A549 (cell line): Measurements from ENCODE around the gene TARM1. TPM values are rescaled to one million over a fixed set of nuclear protein-coding genes. Genes with fewer than 3 reads are reported as not detected.

Experiments
- ATAC-seq, 2 experiments: fragments of 200-7000 bp in 1 of 2; fragments of >200 bp in 1 of 2; cut with Nextera tagmentation in 1 of 2; cut with Tn5 transposase in 1 of 2; 3 replicates each; pipeline versions ENCODE4 v1.8.0 to v1.9.1; 2018 to 2020; ENCODE audit warnings: mild to moderate bottlenecking in 1 of 2, moderate library complexity in 1 of 2
- CTCF ChIA-PET: fragments of 300-600 bp; sonication (Branson Sonifier 250); formaldehyde crosslinking; extraction: SDS; loops from one replicate; lab custom pipeline; 2021; ENCODE audit warnings: antibody characterized with exemption, inconsistent platforms; lab: Yijun Ruan, JAX
- POLR2A ChIA-PET: fragments of 350-600 bp; formaldehyde crosslinking; extraction: SDS; loops from one replicate; lab custom pipeline; 2021; ENCODE audit warnings: antibody characterized with exemption, inconsistent platforms; lab: Yijun Ruan, JAX
- DNase-seq, 2 experiments: peaks; one replicate each; pipeline versions ENCODE4 v3.0.0 to v3.0.0-alpha.2; 2011 to 2016; ENCODE audit warnings: low read depth in 1 of 2, low spot score in 1 of 2
- FAIRE-seq: peaks from 2 replicates; lab custom pipeline; 2011; peaks lifted over from hg19 to GRCh38; lab: Jason Lieb, UNC
- H3K27ac ChIP-seq, 2 experiments: fragments of >200 bp; sonication (Bioruptor Twin); formaldehyde crosslinking; 3 replicates each; pipeline ENCODE4 v1.5.1; 2016 to 2017
- H3K4me1 ChIP-seq: fragments of >200 bp; sonication (Bioruptor Twin); formaldehyde crosslinking; 3 replicates; pipeline ENCODE4 v1.6.1; 2016
- H3K4me2 ChIP-seq: fragments of >200 bp; sonication (Bioruptor Twin); formaldehyde crosslinking; 3 replicates; pipeline ENCODE4 v1.6.1; 2016
- H3K4me3 ChIP-seq: fragments of >200 bp; sonication (Bioruptor Twin); formaldehyde crosslinking; 3 replicates; pipeline ENCODE4 v1.5.1; 2016
- H3K9me3 ChIP-seq: fragments of >200 bp; sonication (Bioruptor Twin); formaldehyde crosslinking; 3 replicates; pipeline ENCODE4 v1.6.1; 2016
- BCL3 ChIP-seq: fragments of >200 bp; sonication (Bioruptor Twin); formaldehyde crosslinking; IDR thresholded peaks from 3 replicates; pipeline ENCODE4 v1.6.1; 2016
- CBX8 ChIP-seq: fragments of 200-600 bp; sonication (generic); IDR thresholded peaks from 2 replicates; pipeline ENCODE4 v1.6.1; 2016
- CHD4 ChIP-seq: fragments of 200-600 bp; sonication (generic); IDR thresholded peaks from 2 replicates; pipeline ENCODE4 v1.6.1; 2016; ENCODE audit warnings: antibody characterized with exemption, mild to moderate bottlenecking, borderline replicate concordance
- CTCF ChIP-seq: fragments of >200 bp; sonication (Bioruptor Twin); formaldehyde crosslinking; IDR thresholded peaks from 3 replicates; pipeline ENCODE4 v1.5.1; 2016
- E2F6 ChIP-seq: IDR thresholded peaks from 2 replicates; pipeline ENCODE4 v1.6.1; 2012; ENCODE audit warnings: low read depth, borderline replicate concordance
- EHMT2 ChIP-seq: fragments of 200-600 bp; sonication (generic); IDR thresholded peaks from 2 replicates; pipeline ENCODE4 v1.6.1; 2016; ENCODE audit warnings: antibody characterized with exemption, low read depth, mild to moderate bottlenecking, moderate library complexity
- GATA3 ChIP-seq: IDR thresholded peaks from 2 replicates; pipeline ENCODE4 v1.6.1; 2012; ENCODE audit warnings: borderline replicate concordance
- HDAC2 ChIP-seq: fragments of 200-600 bp; sonication (generic); IDR thresholded peaks from 2 replicates; pipeline ENCODE4 v1.6.1; 2016
- HES2 ChIP-seq: fragments of >200 bp; sonication (Bioruptor Twin); formaldehyde crosslinking; IDR thresholded peaks from 2 replicates; pipeline ENCODE4 v1.6.1; 2016
- MYC ChIP-seq: IDR thresholded peaks from 2 replicates; pipeline ENCODE4 v1.6.1; 2012; ENCODE audit warnings: mild to moderate bottlenecking, inconsistent platforms, low read length, improper control_type of control experiment, borderline replicate concordance
- NFE2L2 ChIP-seq: fragments of 150-350 bp; conservative IDR thresholded peaks from 2 replicates; pipeline ENCODE4 v1.6.1; 2014; ENCODE audit warnings: low read length
- PHF8 ChIP-seq: fragments of 200-600 bp; sonication (generic); IDR thresholded peaks from 2 replicates; pipeline ENCODE4 v1.6.1; 2016; ENCODE audit warnings: low read depth, mild to moderate bottlenecking, antibody characterized with exemption, moderate library complexity, borderline replicate concordance
- RAD21 ChIP-seq, 2 experiments: fragments of >200 bp in 1 of 2; sonication (Bioruptor Twin) in 1 of 2; formaldehyde crosslinking in 1 of 2; IDR thresholded peaks in 1 of 2; conservative IDR thresholded peaks in 1 of 2; 2 replicates in 1 of 2; 3 replicates in 1 of 2; pipeline ENCODE4 v1.6.1; 2012 to 2018; ENCODE audit warnings: inconsistent platforms in 1 of 2
- SMC3 ChIP-seq: fragments of >200 bp; sonication (Bioruptor Twin); formaldehyde crosslinking; IDR thresholded peaks from 3 replicates; pipeline ENCODE4 v1.6.1; 2018; ENCODE audit warnings: inconsistent platforms
- TP53 ChIP-seq: fragments of 250-450 bp; sonication (Bioruptor Pico); IDR thresholded peaks from 2 replicates; pipeline ENCODE4 v1.5.0; 2021; ENCODE audit warnings: mild to moderate bottlenecking, moderate library complexity
- ZNF302 ChIP-seq: fragments of 250-450 bp; sonication (Bioruptor Pico); IDR thresholded peaks from 2 replicates; pipeline ENCODE4 v1.9.0; 2021; ENCODE audit warnings: inconsistent platforms, mild to moderate bottlenecking, moderate library complexity
- ZSCAN20 ChIP-seq: fragments of 250-450 bp; sonication (Bioruptor Pico); IDR thresholded peaks from 2 replicates; pipeline ENCODE4 v1.8.0; 2022; ENCODE audit warnings: mild to moderate bottlenecking, moderate library complexity
- WGBS: methylation state at CpG from one replicate; pipeline ENCODE4 v1.1.6; 2017; ENCODE audit errors: missing lambda C conversion rate; 5-methylcytosine and 5-hydroxymethylcytosine counted together
- polyA plus RNA-seq, 4 experiments: library from polyadenylated mRNA; depleted of rRNA in 3 of 4; stranded (reverse); fragments of >200 nt; fragmentation: RNase III in 1 of 4; extraction: RNeasy Plus Mini Kit Qiagen cat#74134 plus additional on column Dnase treatment in 1 of 4; gene quantifications; 2 replicates in 3 of 4; 3 replicates in 1 of 4; pipeline ENCODE4 v1.2.3, GENCODE V29; 2011 to 2017

Gene TARM1
- polyA plus RNA-seq, 2 of the 4 experiments (the other 2 are of a cell fraction): not detected

GRCh38 chr19:54030895-54031586, 50.1 kb downstream of the TARM1 start (continued):
- TF ChIP-seq CTCF (peak; percentile 55; the same call in 2 of the 3 replicates), HES2 (no peak), GATA3 (no peak), NFE2L2 (no peak)
- TF ChIP-seq, all 56 proteins: peak for 4

GRCh38 chr19:54029930-54030490, 51.2 kb downstream of the TARM1 start:
- H3K4me2 ChIP-seq: no peak overlapping the region
- POLR2A ChIA-PET: interaction anchor here (0.5 to 1.1 kb wide), 4 partner anchors 9 to 239 kb away, joined by 3 to 7 read pairs (median 4); no protein-coding TSS in a partner anchor

GRCh38 chr19:54029301-54029700, 51.9 kb downstream of the TARM1 start:
- Histone ChIP-seq H3K27ac (peak overlapping the region in 1 of 2 experiments; percentile 32; a peak in 2 of 6 replicates), H3K9me3 (peaks cover 3% of the 10 kb centered on the region; the same call in 1 of the 3 replicates), H3K4me3 (no peak overlapping the region), H3K4me1 (no peaks in the 10 kb centered on the region), H3K4me2 (no peak overlapping the region)
- CTCF ChIA-PET: interaction anchor here (0.6 to 8.2 kb wide), 44 partner anchors 9 to 239 kb away, joined by 3 to 148 read pairs (median 5); partner anchors contain the start of genes CACNG7, OSCAR and PRKCG
- TF ChIP-seq EHMT2 (no peak), CBX8 (no peak), ZNF302 (CRISPR knock-in tag) (no peak), TP53 (no peak)
- DNase-seq: no peak
- POLR2A ChIA-PET: interaction anchor here (0.5 to 1.1 kb wide), 2 partner anchors 10 to 48 kb away, joined by 3 to 7 read pairs; no protein-coding TSS in a partner anchor
- no peak for ATAC-seq
- WGBS: 74% methylated on average over 3 of the region's 3 CpGs
- FAIRE-seq: no peak

More at GRCh38 chr19:54029930-54030490, 51.2 kb downstream of the TARM1 start:
- Histone ChIP-seq H3K27ac (peak overlapping the region in 1 of 2 experiments; percentile 32; a peak in 2 of 6 replicates), H3K4me3 (no peak overlapping the region)
- TF ChIP-seq CTCF (peak; percentile 91), ZSCAN20 (CRISPR knock-in tag) (no peak), RAD21 (conservative IDR thresholded peaks at IDR 0.05 in 1 of 2, IDR thresholded peaks at IDR 0.05 in 1 of 2) (peak; percentile 90 to 92), CHD4 (no peak), HDAC2 (no peak), SMC3 (peak; percentile 89)
- TF ChIP-seq, all 56 proteins: peak for 3
- 31% methylated on average over 9 of the region's 9 CpGs for WGBS
- no peaks in the 10 kb centered on the region for H3K9me3 ChIP-seq
- CTCF ChIA-PET: interaction anchor here (0.6 to 8.2 kb wide), 56 partner anchors 8 to 239 kb away, joined by 3 to 148 read pairs (median 5); partner anchors contain the start of genes CACNG7, OSCAR and PRKCG
- H3K4me1 ChIP-seq: no peaks in the 10 kb centered on the region
- peak; percentile 63 for FAIRE-seq
- peak; percentile 70 to 88 for DNase-seq
- ATAC-seq: peak; percentile 87

GRCh38 chr19:54026656-54027055, 54.5 kb downstream of the TARM1 start:
- H3K4me1 ChIP-seq: peaks cover 21% of the 10 kb centered on the region
- no peak overlapping the region for H3K4me2 ChIP-seq
- DNase-seq (no peak), FAIRE-seq (no peak), ATAC-seq (no peak)
- H3K4me3 ChIP-seq: no peak overlapping the region
- WGBS: 80% methylated on average over 7 of the region's 7 CpGs
- peaks cover 3% of the 10 kb centered on the region; the same call in 1 of the 3 replicates for H3K9me3 ChIP-seq
- POLR2A ChIA-PET: interaction anchor here (1.1 kb wide), 1 partner anchor 46 kb away, joined by 3 read pairs; no protein-coding TSS in a partner anchor
- 0 out of 6 replicates have a peak overlapping the region, but pooled peaks of 1 of the 2 experiments have one; percentile 20 for H3K27ac ChIP-seq
- no peak for TF ChIP-seq E2F6
- no peak for TF ChIP-seq BCL3
- TF ChIP-seq MYC: no peak
- TF ChIP-seq NFE2L2: no peak
- TF ChIP-seq CHD4: no peak
- TF ChIP-seq PHF8: no peak
- CTCF ChIA-PET: interaction anchor here (0.8 to 8.2 kb wide), 19 partner anchors 9 to 234 kb away, joined by 3 to 148 read pairs (median 5); partner anchors contain the start of genes CACNG7 and PRKCG
